ENCODE data around the gene ANKS1A.

DNA sequence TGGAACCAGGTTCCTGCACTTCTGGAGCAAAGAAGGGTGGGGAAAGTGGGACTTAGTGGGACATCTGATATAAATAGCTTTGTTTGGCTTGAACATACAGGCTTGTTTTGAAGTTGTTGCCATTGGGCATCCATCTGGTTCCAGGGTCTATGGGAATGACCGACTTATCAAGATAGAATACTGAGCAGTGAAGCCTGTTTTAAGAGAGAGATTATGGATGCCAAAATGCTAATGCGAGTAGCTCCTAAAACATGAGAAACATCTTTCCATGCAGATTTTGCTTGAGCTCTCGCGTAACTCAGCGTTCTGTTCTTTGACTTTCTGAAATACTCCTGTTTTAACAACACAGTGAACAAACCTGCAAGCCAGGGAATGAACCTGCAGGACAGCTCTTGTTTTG is 98.5 kb downstream of the ANKS1A start:
- TF ChIP-seq, protein P1, sequence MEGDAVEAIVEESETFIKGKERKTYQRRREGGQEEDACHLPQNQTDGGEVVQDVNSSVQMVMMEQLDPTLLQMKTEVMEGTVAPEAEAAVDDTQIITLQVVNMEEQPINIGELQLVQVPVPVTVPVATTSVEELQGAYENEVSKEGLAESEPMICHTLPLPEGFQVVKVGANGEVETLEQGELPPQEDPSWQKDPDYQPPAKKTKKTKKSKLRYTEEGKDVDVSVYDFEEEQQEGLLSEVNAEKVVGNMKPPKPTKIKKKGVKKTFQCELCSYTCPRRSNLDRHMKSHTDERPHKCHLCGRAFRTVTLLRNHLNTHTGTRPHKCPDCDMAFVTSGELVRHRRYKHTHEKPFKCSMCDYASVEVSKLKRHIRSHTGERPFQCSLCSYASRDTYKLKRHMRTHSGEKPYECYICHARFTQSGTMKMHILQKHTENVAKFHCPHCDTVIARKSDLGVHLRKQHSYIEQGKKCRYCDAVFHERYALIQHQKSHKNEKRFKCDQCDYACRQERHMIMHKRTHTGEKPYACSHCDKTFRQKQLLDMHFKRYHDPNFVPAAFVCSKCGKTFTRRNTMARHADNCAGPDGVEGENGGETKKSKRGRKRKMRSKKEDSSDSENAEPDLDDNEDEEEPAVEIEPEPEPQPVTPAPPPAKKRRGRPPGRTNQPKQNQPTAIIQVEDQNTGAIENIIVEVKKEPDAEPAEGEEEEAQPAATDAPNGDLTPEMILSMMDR (conservative IDR thresholded peaks at IDR 0.05), result no peak
- no peak for TF ChIP-seq ZFX (IDR thresholded peaks at IDR 0.05)

All from C4-2B (cell line).